Neural progenitor cell (in vitro differentiated cells): ENCODE measurements around the gene SLC35F3. TPM values are rescaled to one million over a fixed set of nuclear protein-coding genes. Genes with fewer than 3 reads are reported as not detected.

Experiments used
- DNase-seq: peaks from one replicate; pipeline ENCODE4 v3.0.0-alpha.2; 2016; ENCODE audit warnings: low spot score
- H2AFZ ChIP-seq: fragments of 200-600 bp; sonication (generic); replicated peaks from 2 replicates; pipeline ENCODE4 v1.6.1; 2016; ENCODE audit warnings: antibody characterized with exemption
- H3F3A ChIP-seq: fragments of 200-600 bp; sonication (generic); 2 replicates; pipeline ENCODE4 v1.6.1; 2016; ENCODE audit warnings: antibody characterized with exemption, low read depth
- H3K27ac ChIP-seq: fragments of 200-600 bp; sonication (generic); 2 replicates; pipeline ENCODE4 v1.5.1; 2016; ENCODE audit warnings: mild to moderate bottlenecking
- H3K27me3 ChIP-seq: fragments of 200-600 bp; sonication (generic); 2 replicates; pipeline ENCODE4 v1.6.1; 2016; ENCODE audit warnings: mild to moderate bottlenecking, moderate library complexity
- H3K36me3 ChIP-seq: fragments of 200-600 bp; sonication (generic); 2 replicates; pipeline ENCODE4 v1.5.1; 2016
- H3K4me1 ChIP-seq: fragments of 200-600 bp; sonication (generic); 2 replicates; pipeline ENCODE4 v1.6.1; 2016; ENCODE audit warnings: mixed run types
- H3K4me2 ChIP-seq: fragments of 200-600 bp; sonication (generic); 2 replicates; pipeline ENCODE4 v1.6.1; 2016
- H3K4me3 ChIP-seq: fragments of 200-600 bp; sonication (generic); 2 replicates; pipeline ENCODE4 v1.5.1; 2016
- H3K79me2 ChIP-seq: fragments of 200-600 bp; sonication (generic); 2 replicates; pipeline ENCODE4 v1.6.1; 2016; ENCODE audit warnings: low read depth
- H3K9ac ChIP-seq: fragments of 200-600 bp; sonication (generic); 2 replicates; pipeline ENCODE4 v1.6.1; 2016
- H3K9me3 ChIP-seq: fragments of 200-600 bp; sonication (generic); 2 replicates; pipeline ENCODE4 v1.5.1; 2016; ENCODE audit warnings: low read depth
- H4K20me1 ChIP-seq: fragments of 200-600 bp; sonication (generic); 2 replicates; pipeline ENCODE4 v1.6.1; 2016; ENCODE audit warnings: low read depth
- H3K27ac Mint-ChIP-seq: 3 replicates; pipeline ENCODE4 v1.8.0; 2021; ENCODE audit warnings: mixed read lengths
- H3K27me3 Mint-ChIP-seq: 2 replicates; pipeline ENCODE4 v1.8.0; 2022; ENCODE audit warnings: low read depth, mild to moderate bottlenecking, inconsistent platforms, moderate library complexity, mixed read lengths; ENCODE audit not compliant: insufficient read depth
- H3K36me3 Mint-ChIP-seq: 3 replicates; pipeline ENCODE4 v1.8.0; 2021; ENCODE audit warnings: mixed read lengths
- H3K4me1 Mint-ChIP-seq: 3 replicates; pipeline ENCODE4 v1.8.0; 2021; ENCODE audit warnings: mixed read lengths
- H3K4me3 Mint-ChIP-seq: 3 replicates; pipeline ENCODE4 v1.8.0; 2021; ENCODE audit warnings: mild to moderate bottlenecking, moderate library complexity, mixed read lengths
- H3K9me3 Mint-ChIP-seq: 3 replicates; pipeline ENCODE4 v1.8.0; 2020; ENCODE audit warnings: mixed read lengths
- EZH2 ChIP-seq: fragments of 200-600 bp; sonication (generic); IDR thresholded peaks from 2 replicates; pipeline ENCODE4 v1.6.1; 2017; ENCODE audit warnings: antibody characterized with exemption, mild to moderate bottlenecking, moderate library complexity
- EZH2phosphoT487 ChIP-seq: fragments of 200-600 bp; sonication (generic); IDR thresholded peaks from 2 replicates; pipeline ENCODE4 v1.6.1; 2017; ENCODE audit warnings: antibody characterized with exemption
- total RNA-seq: library from RNA; depleted of rRNA; stranded (reverse); fragments of >200 nt; gene quantifications from 2 replicates; pipeline ENCODE4 v1.2.3, GENCODE V29; 2015; ENCODE audit warnings: low replicate concordance
- TF ChIP-seq, protein P1 (sequence below): fragments of 200-600 bp; sonication (generic); IDR thresholded peaks from 2 replicates; pipeline ENCODE4 v1.5.1; 2017; ENCODE audit warnings: antibody characterized with exemption, mild to moderate bottlenecking

Gene SLC35F3
- total RNA-seq, 1 donor from 2014 or later, result 0.79 TPM

DNA sequence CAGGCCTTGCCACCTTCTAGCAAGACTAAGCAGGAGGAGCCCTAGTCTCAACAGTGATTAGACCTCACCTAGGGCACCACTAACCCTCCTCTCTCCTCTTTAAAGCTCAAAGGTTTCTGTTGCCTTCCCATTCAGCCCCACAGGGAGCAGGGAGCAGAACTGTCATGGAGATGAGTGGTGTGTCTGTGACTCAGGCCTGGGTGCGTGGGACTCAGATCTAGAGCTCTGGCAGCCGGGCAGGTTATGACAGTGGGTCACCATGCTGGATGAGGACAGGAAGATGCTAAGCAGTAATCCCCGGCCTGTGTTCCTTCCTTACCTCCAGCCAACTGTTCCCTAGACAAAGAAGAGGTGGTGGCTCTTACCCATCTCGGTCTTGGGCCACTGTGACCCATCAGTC is 408.7 kb downstream of the SLC35F3 start:
- Histone ChIP-seq H3K9me3 (no peaks in the 10 kb centered on the region), H3K4me3 (no peak overlapping the region), H3K27ac (no peak overlapping the region), H3K79me2 (no peaks in the 10 kb centered on the region), H3K4me1 (no peaks in the 10 kb centered on the region), H2AFZ (no peak overlapping the region), H3K9ac (no peak overlapping the region), H3K4me2 (no peak overlapping the region), H4K20me1 (no peaks in the 10 kb centered on the region), H3F3A (no peaks in the 10 kb centered on the region), H3K27me3 (no peaks in the 10 kb centered on the region), H3K36me3 (no peaks in the 10 kb centered on the region)
- Mint-ChIP-seq H3K4me1 (peaks cover 42% of the 10 kb centered on the region), H3K27ac (no peak overlapping the region), H3K27me3 (peaks cover 8% of the 10 kb centered on the region), H3K4me3 (no peak overlapping the region), H3K9me3 (no peaks in the 10 kb centered on the region), H3K36me3 (peaks cover 1% of the 10 kb centered on the region)
- no peak for DNase-seq
- TF ChIP-seq, protein P1, sequence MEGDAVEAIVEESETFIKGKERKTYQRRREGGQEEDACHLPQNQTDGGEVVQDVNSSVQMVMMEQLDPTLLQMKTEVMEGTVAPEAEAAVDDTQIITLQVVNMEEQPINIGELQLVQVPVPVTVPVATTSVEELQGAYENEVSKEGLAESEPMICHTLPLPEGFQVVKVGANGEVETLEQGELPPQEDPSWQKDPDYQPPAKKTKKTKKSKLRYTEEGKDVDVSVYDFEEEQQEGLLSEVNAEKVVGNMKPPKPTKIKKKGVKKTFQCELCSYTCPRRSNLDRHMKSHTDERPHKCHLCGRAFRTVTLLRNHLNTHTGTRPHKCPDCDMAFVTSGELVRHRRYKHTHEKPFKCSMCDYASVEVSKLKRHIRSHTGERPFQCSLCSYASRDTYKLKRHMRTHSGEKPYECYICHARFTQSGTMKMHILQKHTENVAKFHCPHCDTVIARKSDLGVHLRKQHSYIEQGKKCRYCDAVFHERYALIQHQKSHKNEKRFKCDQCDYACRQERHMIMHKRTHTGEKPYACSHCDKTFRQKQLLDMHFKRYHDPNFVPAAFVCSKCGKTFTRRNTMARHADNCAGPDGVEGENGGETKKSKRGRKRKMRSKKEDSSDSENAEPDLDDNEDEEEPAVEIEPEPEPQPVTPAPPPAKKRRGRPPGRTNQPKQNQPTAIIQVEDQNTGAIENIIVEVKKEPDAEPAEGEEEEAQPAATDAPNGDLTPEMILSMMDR, result no peak
- TF ChIP-seq EZH2 (no peak), EZH2phosphoT487 (no peak)

- Histone ChIP-seq H3K27ac (no peak overlapping the region), H3K27me3 (no peaks in the 10 kb centered on the region), H3K36me3 (no peaks in the 10 kb centered on the region), H3K9me3 (no peaks in the 10 kb centered on the region), H3K4me1 (no peaks in the 10 kb centered on the region), H4K20me1 (no peaks in the 10 kb centered on the region), H2AFZ (no peak overlapping the region), H3K4me2 (no peak overlapping the region), H3K79me2 (no peaks in the 10 kb centered on the region), H3F3A (no peaks in the 10 kb centered on the region), H3K9ac (no peak overlapping the region), H3K4me3 (no peak overlapping the region)
- peaks cover 1% of the 10 kb centered on the region for H3K36me3 Mint-ChIP-seq
- no peak overlapping the region for H3K4me3 Mint-ChIP-seq
- peaks cover 8% of the 10 kb centered on the region for H3K27me3 Mint-ChIP-seq
- no peaks in the 10 kb centered on the region for H3K9me3 Mint-ChIP-seq
- no peak for DNase-seq
- H3K27ac Mint-ChIP-seq, result no peak overlapping the region
- H3K4me1 Mint-ChIP-seq, result peaks cover 37% of the 10 kb centered on the region
- no peak for TF ChIP-seq EZH2
- TF ChIP-seq, protein P1, result no peak
- no peak for TF ChIP-seq EZH2phosphoT487
These were observed 410.6 kb downstream of the SLC35F3 start for GRCh38 chr1:234315091-234315541.

DNA sequence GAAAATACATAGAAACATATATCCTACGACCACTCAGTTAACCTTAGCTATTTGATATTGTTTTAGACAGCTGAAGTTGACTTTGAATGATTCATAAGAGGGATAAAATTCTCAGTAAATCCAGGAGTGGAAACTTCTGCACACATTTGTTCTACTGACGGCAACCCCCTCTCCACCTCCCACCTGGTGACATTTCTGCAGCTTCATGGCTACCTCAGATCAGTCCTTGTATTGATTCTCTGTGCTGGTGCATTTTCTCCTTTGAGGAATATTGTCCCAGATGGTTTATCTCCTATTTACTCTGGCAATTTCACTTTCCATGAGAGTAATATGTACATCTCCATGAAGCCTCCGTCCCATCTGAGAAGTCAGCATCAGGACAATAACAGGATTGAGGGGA is 411.1 kb downstream of the SLC35F3 start:
- Histone ChIP-seq H3K27ac (no peak overlapping the region), H3K4me3 (no peak overlapping the region), H3K36me3 (no peaks in the 10 kb centered on the region), H3K27me3 (no peaks in the 10 kb centered on the region), H3K9ac (no peak overlapping the region), H3K4me2 (no peak overlapping the region), H3F3A (no peaks in the 10 kb centered on the region), H2AFZ (no peak overlapping the region), H3K79me2 (no peaks in the 10 kb centered on the region), H3K4me1 (no peaks in the 10 kb centered on the region), H3K9me3 (no peaks in the 10 kb centered on the region), H4K20me1 (no peaks in the 10 kb centered on the region)
- Mint-ChIP-seq H3K27ac (no peak overlapping the region), H3K4me1 (peaks cover 33% of the 10 kb centered on the region), H3K27me3 (peaks cover 6% of the 10 kb centered on the region), H3K9me3 (no peaks in the 10 kb centered on the region), H3K4me3 (no peak overlapping the region), H3K36me3 (peaks cover 1% of the 10 kb centered on the region)
- DNase-seq, result no peak
- TF ChIP-seq EZH2phosphoT487 (no peak), EZH2 (no peak)
- TF ChIP-seq, protein P1, result no peak
